NT2/D1 (cell line): ENCODE data around the gene CORO7.

ENCODE experiments used
- SUZ12 ChIP-seq: IDR thresholded peaks from 2 replicates; pipeline ENCODE4 v1.6.1; 2011; ENCODE audit not compliant: insufficient read length, insufficient read depth; ENCODE audit errors: extremely low read depth
- YY1 ChIP-seq: IDR thresholded peaks from 2 replicates; pipeline ENCODE4 v1.6.1; 2011; ENCODE audit not compliant: insufficient read length, insufficient read depth
- ZNF274 ChIP-seq: IDR thresholded peaks from 2 replicates; pipeline ENCODE4 v1.6.1; 2011; ENCODE audit warnings: mild to moderate bottlenecking, low read depth, low read length

- TF ChIP-seq SUZ12, result no peak
- TF ChIP-seq ZNF274, result no peak
- no peak for TF ChIP-seq YY1
These were observed 8.1 kb downstream of the CORO7 start for GRCh38 chr16:4408323-4408690.
